PC-3 (cell line): ENCODE measurements around the gene ITGB1BP1.

Experiments used
- CTCF ChIP-seq: fragments of 300-600 bp; sonication (generic); conservative IDR thresholded peaks from 2 replicates; pipeline ENCODE4 v1.5.1; 2017; ENCODE audit warnings: antibody characterized with exemption, low read depth, mild to moderate bottlenecking, low read length
- EZH2 ChIP-seq: fragments of 300-600 bp; sonication (generic); IDR thresholded peaks from one replicate; pipeline ENCODE4 v1.6.1; 2017; ENCODE audit warnings: antibody characterized with exemption, mild to moderate bottlenecking, low read length; ENCODE audit not compliant: unreplicated experiment
- EZH2phosphoT487 ChIP-seq: fragments of 300-600 bp; sonication (generic); IDR thresholded peaks from 2 replicates; pipeline ENCODE4 v1.6.1; 2018; ENCODE audit warnings: mild to moderate bottlenecking, antibody characterized with exemption, low read length, borderline replicate concordance

GRCh38 chr2:9410108-9410507 is 13.2 kb downstream of the ITGB1BP1 start:
- TF ChIP-seq CTCF (no peak), EZH2 (no peak), EZH2phosphoT487 (no peak)
